DMS 273 (cell line): ENCODE data around the gene TNP2.
"Not testable (repeated sequence)": the region's sequence is repeated elsewhere in the genome, so short reads cannot be mapped to it uniquely, and the experiment has no call there.

ENCODE experiments used
- DNase-seq: peaks from one replicate; lab custom pipeline; 2025; ENCODE audit not compliant: unreplicated experiment; lab: John Stamatoyannopoulos, UW

The TNP2 gene

DNA sequence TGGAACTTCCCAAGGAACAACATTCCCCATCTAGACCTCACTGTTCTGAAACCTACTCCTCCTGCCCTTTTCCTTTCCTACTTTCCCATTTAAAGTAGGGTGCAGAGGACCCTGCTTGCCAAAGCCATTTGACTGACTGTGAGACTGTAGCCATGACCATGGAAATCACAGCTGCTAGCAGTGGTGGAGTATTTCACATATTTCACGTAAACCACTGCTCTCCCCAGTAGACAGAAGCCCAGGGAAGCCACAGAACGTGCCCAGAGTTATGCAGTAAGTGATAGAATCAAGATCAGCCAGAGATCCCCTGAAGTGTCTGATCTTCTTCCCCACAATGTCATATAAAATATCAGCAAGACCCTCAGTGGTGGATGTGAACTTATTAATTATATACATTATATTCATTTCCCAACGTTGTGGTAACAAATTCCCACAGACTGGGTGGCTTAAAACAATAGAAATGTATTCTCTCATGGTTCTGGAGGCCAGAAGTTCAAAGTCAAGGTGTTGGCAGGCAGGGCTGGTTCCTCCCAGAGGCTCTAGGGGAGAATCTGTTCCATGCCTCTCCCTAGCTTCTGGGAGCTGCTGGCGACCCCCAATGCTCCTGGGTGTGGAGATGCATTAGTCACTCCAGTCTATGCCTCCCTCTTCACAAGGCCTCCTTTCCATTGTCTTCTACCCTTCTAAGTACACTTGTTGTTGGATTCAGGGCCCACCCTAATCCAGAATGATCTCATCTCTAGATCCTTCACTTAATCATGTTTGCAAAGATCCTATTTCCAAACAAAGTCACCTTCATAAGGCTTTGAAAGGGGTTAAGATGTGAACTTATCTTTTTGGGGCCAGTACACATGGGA lies 32.7 kb upstream of the TNP2 start:
- DNase-seq: no peak

GRCh38 chr16:11300560-11300892 lies 31.4 kb upstream of the TNP2 start:
- DNase-seq: no peak

DNA sequence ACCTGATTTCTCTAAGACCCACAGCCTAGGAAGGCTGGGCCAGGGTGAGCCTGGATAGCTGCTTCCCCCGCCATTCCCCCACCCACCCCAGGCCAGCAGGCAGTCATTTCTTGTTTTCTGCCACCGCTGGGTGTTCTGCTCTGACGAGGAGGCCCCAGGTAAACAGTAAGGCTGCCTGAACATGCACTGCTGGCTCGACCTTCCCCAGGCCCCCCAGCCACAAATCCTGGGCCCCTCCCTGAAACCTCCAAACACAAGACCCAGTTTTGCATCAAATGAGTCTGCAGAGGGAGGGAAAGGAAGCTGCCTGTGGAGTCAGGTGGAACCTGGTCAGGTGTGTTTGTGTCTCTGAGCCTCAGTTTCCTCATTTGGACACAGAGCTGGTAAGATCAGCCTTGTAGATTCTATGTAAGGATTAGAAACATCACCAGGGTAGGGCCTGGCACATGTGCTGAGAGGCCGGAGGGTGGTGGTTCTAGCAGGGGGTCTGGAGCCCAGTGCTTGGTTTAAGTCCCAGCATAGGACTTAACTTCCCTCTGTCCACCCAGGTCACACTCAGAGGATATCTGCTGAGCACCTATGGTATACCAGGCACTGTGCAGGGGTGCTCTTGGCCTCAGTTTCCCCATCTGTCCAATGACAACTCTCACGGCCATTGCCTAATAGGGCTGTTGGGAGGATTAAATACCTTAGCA lies 30.9 kb upstream of the TNP2 start:
- DNase-seq: no peak

DNA sequence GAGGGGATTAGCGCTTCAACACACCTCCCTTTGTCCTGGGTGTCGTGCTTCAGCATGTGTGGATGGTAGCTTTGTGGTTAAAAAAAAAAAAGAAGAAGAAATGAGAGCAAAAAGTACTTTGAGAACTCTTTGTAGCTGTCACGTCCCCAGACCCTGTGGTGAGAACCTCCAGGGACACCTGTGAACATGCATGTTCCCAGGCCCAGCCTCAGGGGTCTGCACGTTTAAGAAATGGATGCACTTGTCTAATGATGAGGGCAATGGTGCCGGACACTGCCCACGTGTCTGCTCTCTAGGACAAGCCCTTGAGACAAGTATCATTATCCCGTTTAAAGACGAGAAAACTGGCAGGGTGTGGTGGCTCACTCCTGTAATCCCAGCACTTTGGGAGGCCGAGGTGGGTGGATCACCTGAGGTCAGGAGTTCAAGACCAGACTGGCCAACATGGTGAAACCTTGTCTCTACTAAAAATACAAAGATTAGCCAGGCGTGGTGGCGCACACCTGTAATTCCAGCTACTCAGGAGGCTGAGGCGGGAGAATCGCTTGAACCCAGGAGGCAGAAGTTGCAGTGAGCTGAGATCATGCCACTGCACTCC lies 29.9 kb upstream of the TNP2 start:
- not testable (repeated sequence) for DNase-seq

DNA sequence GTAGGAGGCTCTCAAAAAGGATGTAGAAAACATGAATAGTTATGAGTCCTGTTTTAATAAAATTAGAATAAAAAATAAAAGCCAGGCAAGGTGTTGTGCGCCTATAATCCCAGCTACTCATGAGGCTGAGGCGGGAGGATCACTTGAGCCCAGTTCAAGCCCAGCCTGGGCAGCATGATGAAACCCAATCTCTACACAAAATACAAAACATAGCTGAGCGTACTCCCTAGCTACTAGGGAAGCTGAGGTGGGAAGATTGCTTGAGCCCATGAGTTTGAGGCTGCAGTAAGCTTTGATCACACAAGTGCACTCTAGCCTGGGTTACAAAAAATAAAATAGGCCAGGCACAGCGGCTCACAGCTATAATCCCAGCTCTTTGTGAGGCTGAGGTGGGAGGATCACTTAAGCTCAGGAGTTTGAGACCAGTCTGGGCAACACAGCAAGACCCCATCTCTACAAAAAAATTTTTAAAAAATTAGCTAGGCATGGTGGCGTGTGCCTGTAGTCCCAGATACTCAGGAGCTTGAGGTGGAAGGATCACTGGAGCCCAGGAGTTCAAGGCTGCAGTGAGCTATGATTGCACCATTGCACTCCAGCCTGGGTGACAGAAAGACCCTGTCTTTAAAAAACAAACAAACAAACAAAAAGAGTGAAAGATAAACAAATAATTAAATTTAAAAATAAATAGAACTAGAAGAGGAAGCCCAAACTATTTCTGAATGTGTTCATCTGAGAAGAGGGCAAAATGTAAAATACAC lies 29.2 kb upstream of the TNP2 start:
- peak; percentile 43 for DNase-seq

DNA sequence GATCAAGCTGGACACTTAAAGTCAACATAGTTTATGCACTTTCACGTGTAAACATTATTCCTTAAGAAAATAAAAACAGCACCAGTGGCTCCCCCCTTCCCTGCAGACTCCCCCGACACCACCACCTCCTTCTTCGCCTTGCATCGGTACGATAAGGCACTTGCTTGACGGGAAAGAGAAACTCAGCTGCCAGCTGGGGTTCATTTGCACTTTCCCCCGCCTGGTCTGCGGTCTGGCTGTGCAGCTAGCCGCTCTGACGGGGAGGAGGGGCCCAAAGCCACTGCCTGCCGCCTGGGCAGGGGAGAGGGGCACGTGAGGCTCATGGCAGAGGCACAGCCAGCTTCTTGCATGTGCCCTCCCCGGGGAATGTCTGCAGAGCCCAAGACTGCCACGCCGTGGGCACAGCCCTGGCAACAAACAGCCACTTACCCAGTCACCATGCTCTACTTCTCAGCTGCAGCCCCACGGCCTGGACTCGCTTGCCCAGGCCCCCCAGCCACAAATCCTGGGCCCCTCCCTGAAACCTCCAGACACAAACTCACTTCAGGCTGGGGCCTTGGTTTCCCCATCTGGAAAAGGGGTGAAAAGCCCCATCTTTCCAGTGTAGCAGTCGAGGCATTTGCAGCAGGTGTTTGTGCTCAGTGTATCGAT lies 28.5 kb upstream of the TNP2 start:
- peak; percentile 89 for DNase-seq

GRCh38 chr16:11296706-11297491 lies 27.8 kb upstream of the TNP2 start:
- DNase-seq: no peak

- DNase-seq: no peak
Measured at GRCh38 chr16:11296351-11296705, 27.2 kb upstream of the TNP2 start.

GRCh38 chr16:11295672-11296071 lies 26.5 kb upstream of the TNP2 start:
- no peak for DNase-seq

DNA sequence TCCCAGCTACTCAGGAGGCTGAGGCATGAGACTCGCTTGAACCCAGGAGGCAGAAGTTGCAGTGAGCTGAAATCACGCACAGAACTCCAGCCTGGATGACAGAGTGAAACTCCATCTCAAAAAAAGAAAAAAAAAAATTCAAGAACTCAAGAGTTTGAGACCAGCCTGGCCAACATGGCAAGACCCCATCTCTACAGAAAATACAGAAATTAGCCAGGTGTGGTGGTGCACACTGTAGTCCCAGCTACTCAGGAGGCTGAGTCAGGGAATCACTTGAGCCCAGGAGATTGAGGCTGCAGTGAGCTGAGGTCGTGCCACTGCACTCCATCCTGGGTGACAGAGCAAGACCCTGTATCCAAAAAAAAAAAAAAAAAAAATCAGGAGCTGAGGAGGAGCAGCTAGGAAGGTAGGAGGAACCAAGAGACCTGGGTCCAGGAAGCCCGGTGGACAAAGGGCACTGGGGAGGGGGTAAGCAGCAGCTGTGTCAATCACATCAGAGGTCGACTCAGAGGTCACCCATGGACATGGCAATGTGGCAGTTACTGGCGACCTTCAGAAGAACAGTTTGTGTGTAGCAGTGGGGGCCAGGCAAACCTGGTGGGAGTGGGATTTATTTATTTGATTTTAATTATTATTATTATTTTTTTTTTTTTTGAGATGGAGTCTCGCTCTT lies 23.1 kb upstream of the TNP2 start:
- DNase-seq: no peak

DNA sequence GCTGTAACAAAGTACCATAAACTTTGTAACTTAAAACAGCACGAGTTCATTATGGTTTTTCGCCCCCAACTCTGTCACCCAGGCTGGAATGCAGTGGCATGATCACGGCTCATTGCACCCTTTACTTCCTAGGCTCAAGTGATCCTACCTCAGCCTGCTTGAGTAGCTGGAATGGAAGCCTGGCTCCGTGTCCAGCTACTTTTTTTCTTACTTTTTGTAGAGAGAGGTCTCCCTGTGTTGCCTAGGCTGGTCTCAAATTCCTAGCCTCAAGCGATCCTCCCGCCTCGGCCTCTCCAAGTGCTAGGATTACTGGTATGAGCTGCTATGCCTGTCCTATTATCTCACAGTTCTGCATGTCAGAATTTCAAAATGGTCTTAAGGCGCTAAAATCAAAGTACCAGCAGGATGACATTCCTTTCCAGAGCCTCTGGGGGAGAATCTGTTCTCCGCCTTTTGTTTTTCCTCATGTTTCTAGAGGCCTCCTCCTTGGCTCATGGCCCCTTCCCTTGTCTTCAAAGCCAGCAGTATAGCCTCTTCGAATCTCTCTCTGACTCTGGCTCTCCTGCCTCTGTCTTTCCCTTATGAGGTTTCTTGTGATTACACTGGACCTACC lies 22.1 kb upstream of the TNP2 start:
- DNase-seq: no peak

DNA sequence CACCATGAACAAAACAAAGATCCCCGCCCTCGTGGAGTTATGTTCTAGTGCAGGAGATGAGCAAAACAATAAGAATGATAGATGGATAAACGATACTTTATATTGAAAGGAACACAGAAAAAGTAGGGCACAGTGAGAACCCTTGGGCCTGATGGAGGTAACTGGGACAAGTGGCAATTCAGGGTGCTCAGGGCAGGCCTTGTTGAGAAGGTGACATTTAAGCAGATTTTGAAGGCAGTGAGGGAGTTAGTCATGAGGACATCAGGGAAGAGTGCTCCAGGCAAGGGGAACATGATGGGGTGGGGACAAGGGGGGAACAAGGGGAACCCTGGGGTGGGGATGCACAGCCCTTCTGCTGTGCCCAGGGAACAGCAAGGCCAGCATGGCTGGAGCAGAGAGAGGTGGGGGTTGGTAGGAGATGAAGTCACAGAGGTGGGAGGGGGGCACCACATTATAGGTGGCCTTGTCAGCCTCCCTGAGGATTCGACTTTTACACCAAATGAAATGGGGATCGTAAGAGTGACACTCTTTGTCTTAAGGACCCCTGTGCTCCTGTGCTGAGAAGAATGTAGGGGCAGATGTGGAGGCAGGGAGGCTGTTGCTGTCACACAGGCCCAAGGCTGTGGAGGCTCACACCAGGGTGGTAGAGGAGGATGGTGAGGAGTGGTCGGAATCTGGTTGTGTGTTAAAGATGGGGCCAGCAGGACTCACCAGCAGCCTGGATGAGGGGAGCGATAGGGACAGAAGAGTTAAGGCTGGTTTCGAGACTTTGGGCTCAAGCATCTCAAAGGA lies 21.2 kb upstream of the TNP2 start:
- no peak for DNase-seq

DNA sequence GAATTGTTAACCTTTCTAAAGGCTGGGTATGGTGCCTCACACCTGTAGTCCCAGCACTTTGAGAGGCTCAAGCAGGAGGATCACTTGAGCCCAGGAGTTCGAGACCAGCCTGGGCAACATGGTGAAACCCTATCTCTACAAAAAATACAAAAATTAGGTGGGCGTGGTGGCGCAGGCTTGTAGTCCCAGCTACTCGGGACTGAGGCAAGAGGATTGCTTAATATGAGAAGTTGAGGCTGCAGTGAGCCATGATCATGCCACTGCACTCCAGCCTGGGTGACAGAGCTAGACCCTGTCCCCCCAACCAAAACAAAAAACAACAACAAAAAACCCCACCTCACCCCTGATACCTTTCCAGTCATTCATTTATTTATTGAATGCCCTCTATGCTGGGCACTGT lies 20.6 kb upstream of the TNP2 start:
- DNase-seq: not testable (repeated sequence)

GRCh38 chr16:11289202-11289601 lies 20.1 kb upstream of the TNP2 start:
- DNase-seq: no peak

GRCh38 chr16:11285842-11286241 lies 16.7 kb upstream of the TNP2 start:
- DNase-seq: no peak

DNA sequence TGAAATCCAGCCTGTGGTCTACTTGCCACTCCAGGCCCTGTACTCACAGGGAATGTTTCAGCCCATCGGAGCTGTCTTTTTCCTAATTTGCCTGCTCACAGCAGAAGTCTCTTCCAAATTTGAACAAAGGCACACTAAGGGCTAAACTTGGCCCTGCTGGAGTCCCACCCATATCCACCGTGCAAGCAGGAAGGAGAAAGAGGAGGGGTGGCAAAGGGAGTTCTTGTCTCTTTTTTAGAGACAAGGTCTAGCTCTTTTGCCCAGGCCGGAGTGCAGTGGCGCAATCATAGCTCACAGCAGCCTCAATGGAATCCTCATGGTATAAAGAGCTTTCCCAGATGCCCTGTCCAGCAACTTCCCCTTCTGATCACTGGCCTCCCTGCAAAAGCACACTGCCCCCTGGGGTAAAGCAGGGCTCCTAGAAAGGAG lies 14.7 kb upstream of the TNP2 start:
- no peak for DNase-seq

- no peak for DNase-seq
Measured at GRCh38 chr16:11280616-11281522, 11.7 kb upstream of the TNP2 start, which contains the start of gene PRM1. Gene PRM1, minus strand, starts transcription at chr16:11281330. Its CDS starts 92 bp downstream, at chr16:11281238.
